CD4-positive, CD25-positive, alpha-beta regulatory T cell (primary cell): Measurements from ENCODE around the gene APC. TPM values are rescaled to one million over a fixed set of nuclear protein-coding genes. Genes with fewer than 3 reads are reported as not detected.

ENCODE experiments used
- ATAC-seq, 2 donors: fragments of 150-1000 bp; cut with Tn5 transposase; one replicate each; pipeline ENCODE4 v1.10.0; 2021; ENCODE audit warnings: low read depth in 2 of 2, moderate number of reproducible peaks in 2 of 2, moderate library complexity in 1 of 2
- DNase-seq, 3 donors: peaks; one replicate each; pipeline versions ENCODE4 v3.0.0 to v3.0.0-alpha.2; 2012 to 2022; ENCODE audit warnings: mixed read lengths in 1 of 3
- H3K27ac ChIP-seq: one replicate; pipeline ENCODE4 v1.7.0; 2013; ENCODE audit warnings: mild to moderate bottlenecking, low read length; ENCODE audit not compliant: insufficient read depth, poor library complexity, severe bottlenecking
- H3K27me3 ChIP-seq: one replicate; pipeline ENCODE4 v1.7.0; 2013; ENCODE audit warnings: low read length; ENCODE audit not compliant: control insufficient read depth, insufficient read depth
- H3K36me3 ChIP-seq: one replicate; pipeline ENCODE4 v1.7.0; 2013; ENCODE audit warnings: mild to moderate bottlenecking, low read length, moderate library complexity; ENCODE audit not compliant: control insufficient read depth, insufficient read depth
- H3K4me1 ChIP-seq: 2 replicates; pipeline ENCODE4 v1.7.0; 2013; ENCODE audit warnings: mild to moderate bottlenecking, low read length; ENCODE audit not compliant: insufficient read depth, control insufficient read depth, poor library complexity, severe bottlenecking
- H3K4me3 ChIP-seq: one replicate; pipeline ENCODE4 v1.7.0; 2013; ENCODE audit warnings: low read depth, mild to moderate bottlenecking, low read length, moderate library complexity
- H3K9me3 ChIP-seq, 2 experiments: 1 replicate in 1 of 2; 2 replicates in 1 of 2; pipeline ENCODE4 v1.7.0; 2013; ENCODE audit warnings: low read length in 2 of 2, mild to moderate bottlenecking in 1 of 2, moderate library complexity in 1 of 2; ENCODE audit not compliant: control insufficient read depth in 2 of 2
- H3K27ac Mint-ChIP-seq, 3 donors: one replicate each; pipeline ENCODE4 v1.8.0; 2020 to 2022; ENCODE audit warnings: mild to moderate bottlenecking in 3 of 3, mixed read lengths in 3 of 3, moderate library complexity in 2 of 3
- H3K27me3 Mint-ChIP-seq: one replicate; pipeline ENCODE4 v1.8.0; 2022; ENCODE audit warnings: mild to moderate bottlenecking, mixed read lengths
- H3K36me3 Mint-ChIP-seq: one replicate; pipeline ENCODE4 v1.8.0; 2020; ENCODE audit warnings: mixed read lengths
- H3K4me1 Mint-ChIP-seq, 4 donors: one replicate each; pipeline ENCODE4 v1.8.0; 2020 to 2022; ENCODE audit warnings: mixed read lengths in 4 of 4, mild to moderate bottlenecking in 1 of 4
- H3K4me3 Mint-ChIP-seq, 4 donors: one replicate each; pipeline ENCODE4 v1.8.0; 2020 to 2022; ENCODE audit warnings: mild to moderate bottlenecking in 4 of 4, mixed read lengths in 4 of 4, moderate library complexity in 3 of 4
- H3K9me3 Mint-ChIP-seq, 7 donors: one replicate each; pipeline ENCODE4 v1.8.0; 2020 to 2022; ENCODE audit warnings: mixed read lengths in 7 of 7, mild to moderate bottlenecking in 3 of 7, moderate library complexity in 2 of 7
- polyA plus RNA-seq, 4 donors: library from polyadenylated mRNA; unstranded; fragments of 300-500 nt; fragmentation: Illumina TruSeq; gene quantifications; one replicate each; pipeline ENCODE4 v1.2.3, GENCODE V29; 2021
- total RNA-seq: library from RNA; stranded (reverse); gene quantifications from one replicate; pipeline ENCODE4 v1.2.3, GENCODE V29; 2022

APC gene
- total and polyA plus RNA-seq, 5 donors from 2014 or later = 7.6 to 40.5 (median 21.4) TPM

DNA sequence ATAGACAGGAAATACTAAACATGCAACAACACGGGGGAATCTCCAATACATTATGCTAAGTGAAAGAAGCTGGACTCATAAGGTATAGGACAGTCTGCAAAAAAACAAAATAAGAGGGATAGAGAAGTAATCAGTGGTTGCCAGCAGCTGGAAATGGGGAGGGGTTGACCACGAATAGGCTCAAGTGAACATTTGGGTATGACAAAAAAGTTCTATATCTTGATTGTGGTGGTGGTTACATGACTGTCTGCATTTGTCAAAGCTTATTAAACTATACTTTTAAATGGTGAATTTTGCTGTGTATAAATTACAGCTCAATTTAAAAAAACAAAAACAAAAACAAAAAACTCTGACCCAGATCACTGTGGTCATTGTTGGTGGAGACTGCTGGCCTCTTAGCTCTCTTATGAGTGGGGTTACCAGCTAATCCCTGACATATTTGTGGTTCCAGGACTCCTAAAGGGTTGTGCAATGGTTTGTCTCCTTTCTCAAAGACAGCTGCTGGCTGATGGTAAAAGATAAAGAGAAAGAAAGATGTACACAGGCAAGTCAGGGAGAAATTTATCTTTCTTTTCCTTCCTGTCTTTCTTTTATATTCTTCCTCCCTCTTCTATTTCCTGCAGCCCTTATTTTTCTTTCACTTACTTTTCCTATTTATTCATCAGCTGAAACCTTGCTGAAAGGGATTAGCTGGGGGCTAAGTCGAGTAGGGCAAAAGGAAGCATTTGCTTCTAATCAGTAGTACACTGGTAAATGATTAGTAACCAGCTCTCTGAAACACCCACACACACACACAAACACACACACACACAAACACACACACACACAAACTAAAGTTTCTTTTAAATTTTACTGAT is 42.6 kb upstream of the APC start:
- H3K36me3 ChIP-seq = no peaks in the 10 kb centered on the region
- no peak overlapping the region for H3K4me3 ChIP-seq
- no peak overlapping the region for H3K27ac ChIP-seq
- Mint-ChIP-seq H3K4me3 (no peak overlapping the region), H3K27ac (no peak overlapping the region), H3K27me3 (peaks cover 63% of the 10 kb centered on the region), H3K4me1 (no peaks in the 10 kb centered on the region), H3K9me3 (peaks cover 0 to 4% (median 0%) of the 10 kb centered on the region in 7 donors), H3K36me3 (no peaks in the 10 kb centered on the region)
- peaks cover 0 to 4% of the 10 kb centered on the region in 2 experiments for H3K9me3 ChIP-seq
- H3K4me1 ChIP-seq = no peaks in the 10 kb centered on the region
- DNase-seq = no peak
- H3K27me3 ChIP-seq = peaks cover 38% of the 10 kb centered on the region
- no peak for ATAC-seq

- Histone ChIP-seq H3K9me3 (no peaks in the 10 kb centered on the region), H3K4me1 (no peaks in the 10 kb centered on the region), H3K27me3 (peaks cover 37% of the 10 kb centered on the region), H3K27ac (no peak overlapping the region), H3K36me3 (no peaks in the 10 kb centered on the region), H3K4me3 (no peak overlapping the region)
- Mint-ChIP-seq H3K4me1 (no peaks in the 10 kb centered on the region), H3K4me3 (no peak overlapping the region), H3K36me3 (no peaks in the 10 kb centered on the region), H3K27ac (no peak overlapping the region), H3K27me3 (peaks cover 75% of the 10 kb centered on the region), H3K9me3 (peaks cover 0 to under 1% (median 0%) of the 10 kb centered on the region in 7 donors)
- DNase-seq (no peak), ATAC-seq (no peak)
Observed at GRCh38 chr5:112696786-112697185, 40.9 kb upstream of the APC start.

GRCh38 chr5:112697322-112697721 is 40.4 kb upstream of the APC start:
- DNase-seq (no peak), ATAC-seq (no peak)
- Mint-ChIP-seq H3K4me3 (no peak overlapping the region), H3K4me1 (no peaks in the 10 kb centered on the region), H3K27me3 (peaks cover 74% of the 10 kb centered on the region), H3K27ac (no peak overlapping the region), H3K36me3 (no peaks in the 10 kb centered on the region), H3K9me3 (no peaks in the 10 kb centered on the region)
- Histone ChIP-seq H3K4me3 (no peak overlapping the region), H3K36me3 (no peaks in the 10 kb centered on the region), H3K27me3 (peaks cover 33% of the 10 kb centered on the region), H3K9me3 (no peaks in the 10 kb centered on the region), H3K27ac (no peak overlapping the region), H3K4me1 (no peaks in the 10 kb centered on the region)

- H3K4me3 Mint-ChIP-seq = no peak overlapping the region
- no peak for DNase-seq
Observed at GRCh38 chr5:112697833-112698232, 39.9 kb upstream of the APC start.

GRCh38 chr5:112703866-112704820 is 33.5 kb upstream of the APC start:
- H3K9me3 Mint-ChIP-seq = peaks cover 0 to 2% (median 0%) of the 10 kb centered on the region in 7 donors
- peaks cover 7 to 27% (median 19%) of the 10 kb centered on the region in 4 donors for H3K4me1 Mint-ChIP-seq
- Histone ChIP-seq H3K27ac (no peak overlapping the region), H3K36me3 (no peaks in the 10 kb centered on the region), H3K4me1 (peaks cover 19% of the 10 kb centered on the region), H3K27me3 (peaks cover 8% of the 10 kb centered on the region), H3K9me3 (no peaks in the 10 kb centered on the region), H3K4me3 (no peak overlapping the region)
- H3K36me3 Mint-ChIP-seq = no peaks in the 10 kb centered on the region
- no peak for ATAC-seq
- DNase-seq = no peak
- H3K4me3 Mint-ChIP-seq = no peak overlapping the region
- H3K27ac Mint-ChIP-seq = no peak overlapping the region
- H3K27me3 Mint-ChIP-seq = peaks cover 40% of the 10 kb centered on the region

More at GRCh38 chr5:112697833-112698232, 39.9 kb upstream of the APC start:
- H3K27ac Mint-ChIP-seq = no peak overlapping the region
- Histone ChIP-seq H3K4me1 (no peaks in the 10 kb centered on the region), H3K36me3 (no peaks in the 10 kb centered on the region), H3K4me3 (no peak overlapping the region), H3K27ac (no peak overlapping the region), H3K27me3 (peaks cover 32% of the 10 kb centered on the region), H3K9me3 (no peaks in the 10 kb centered on the region)
- H3K9me3 Mint-ChIP-seq = no peaks in the 10 kb centered on the region
- peaks cover 74% of the 10 kb centered on the region for H3K27me3 Mint-ChIP-seq
- no peak for ATAC-seq
- H3K36me3 Mint-ChIP-seq = no peaks in the 10 kb centered on the region
- H3K4me1 Mint-ChIP-seq = no peaks in the 10 kb centered on the region

- Histone ChIP-seq H3K9me3 (no peaks in the 10 kb centered on the region), H3K4me3 (peak overlapping the region; percentile 93), H3K27ac (peak overlapping the region; percentile 80), H3K4me1 (peaks cover 30% of the 10 kb centered on the region), H3K36me3 (no peaks in the 10 kb centered on the region), H3K27me3 (peaks cover 3% of the 10 kb centered on the region)
- ATAC-seq (no peak), DNase-seq (no peak)
- peaks cover 0 to 2% (median 0%) of the 10 kb centered on the region in 7 donors for H3K9me3 Mint-ChIP-seq
- H3K27me3 Mint-ChIP-seq = peaks cover 19% of the 10 kb centered on the region
- H3K36me3 Mint-ChIP-seq = no peaks in the 10 kb centered on the region
- H3K4me3 Mint-ChIP-seq = peak overlapping the region; percentile 88 to 94 (median 92)
- H3K4me1 Mint-ChIP-seq = peaks cover 17 to 51% (median 36%) of the 10 kb centered on the region in 4 donors
- H3K27ac Mint-ChIP-seq = peak overlapping the region; percentile 74 to 98 (median 94)
Observed at GRCh38 chr5:112706446-112707016, 31.2 kb upstream of the APC start.
